Spleen (tissue), 11 donors: ENCODE results near the gene SECISBP2. TPM values are rescaled to one million over a fixed set of nuclear protein-coding genes. Genes with fewer than 3 reads are reported as not detected.

Experiments used
- DNase-seq: peaks from one replicate; pipeline ENCODE4 v3.0.0-alpha.2; 2020
- H3K27ac ChIP-seq, 8 donors: fragments of 200-600 bp; sonication (generic) in 7 of 8; 1 replicate in 4 of 8; 2 replicates in 4 of 8; pipeline versions ENCODE4 v1.5.0 to v1.8.0; 2016 to 2021; ENCODE audit warnings: inconsistent platforms in 4 of 8, mild to moderate bottlenecking in 4 of 8, moderate library complexity in 1 of 8
- H3K27me3 ChIP-seq, 7 donors: fragments of 200-600 bp; sonication (generic) in 6 of 7; replicated peaks in 1 of 7; 1 replicate in 4 of 7; 2 replicates in 3 of 7; pipeline versions ENCODE4 v1.5.0 to v1.8.0; 2016 to 2021; ENCODE audit warnings: inconsistent platforms in 3 of 7, mild to moderate bottlenecking in 1 of 7
- H3K36me3 ChIP-seq, 6 donors: fragments of 200-600 bp; sonication (generic) in 5 of 6; 1 replicate in 4 of 6; 2 replicates in 2 of 6; pipeline versions ENCODE4 v1.5.0 to v1.8.0; 2016 to 2021; ENCODE audit warnings: inconsistent platforms in 2 of 6
- H3K4me1 ChIP-seq, 6 donors: fragments of 200-600 bp; sonication (generic) in 5 of 6; 1 replicate in 3 of 6; 2 replicates in 3 of 6; pipeline versions ENCODE4 v1.5.0 to v1.8.0; 2016 to 2021; ENCODE audit warnings: inconsistent platforms in 3 of 6
- H3K4me3 ChIP-seq, 8 donors: fragments of 200-600 bp; sonication (generic) in 7 of 8; 1 replicate in 4 of 8; 2 replicates in 4 of 8; pipeline versions ENCODE4 v1.5.0 to v1.8.0; 2016 to 2021; ENCODE audit warnings: inconsistent platforms in 4 of 8, mild to moderate bottlenecking in 4 of 8, moderate library complexity in 2 of 8
- H3K9me3 ChIP-seq, 8 donors: fragments of 200-600 bp; sonication (generic) in 7 of 8; 1 replicate in 4 of 8; 2 replicates in 4 of 8; pipeline versions ENCODE4 v1.5.0 to v1.8.0; 2016 to 2021; ENCODE audit warnings: inconsistent platforms in 4 of 8
- CTCF ChIP-seq, 11 experiments: fragments of 200-600 bp in 7 of 11; fragments of 450-650 bp in 4 of 11; sonication (generic) in 4 of 11; IDR thresholded peaks in 8 of 11; conservative IDR thresholded peaks in 3 of 11; 1 replicate in 7 of 11; 2 replicates in 4 of 11; pipeline versions ENCODE4 v1.4.0 to v1.8.0; 2016 to 2021; ENCODE audit warnings: antibody characterized with exemption in 11 of 11, inconsistent platforms in 4 of 11, mild to moderate bottlenecking in 1 of 11
- POLR2A ChIP-seq, 3 donors: fragments of 450-650 bp; IDR thresholded peaks; one replicate each; pipeline ENCODE4 v1.5.1; 2017; ENCODE audit warnings: antibody characterized with exemption in 3 of 3, mild to moderate bottlenecking in 1 of 3
- POLR2AphosphoS5 ChIP-seq, 3 donors: sonication (generic); formaldehyde crosslinking; IDR thresholded peaks; one replicate each; pipeline ENCODE4 v1.5.1; 2017; ENCODE audit warnings: antibody characterized with exemption in 3 of 3
- WGBS, 5 donors: extraction: QIAGEN DNeasy Blood & Tissue Kit in 3 of 5; methylation state at CpG; one replicate each; pipeline versions ENCODE4 v1.1.5 to v1.1.7; 2013 to 2018; 5-methylcytosine and 5-hydroxymethylcytosine counted together
- intact Hi-C: fragments of 100-400 bp; cut with DNase I; formaldehyde crosslinking; loops from one replicate; pipeline ENCODE4 v1.15.0; 2023; ENCODE audit warnings: low total_unique reads
- polyA plus RNA-seq, 3 donors: library from polyadenylated mRNA; stranded (reverse); fragments of 200-250 nt; gene quantifications; one replicate each; pipeline ENCODE4 v1.2.1, GENCODE V29; 2013
- total RNA-seq, 7 donors: library from RNA; depleted of rRNA in 3 of 7; stranded (reverse); fragments of >200 nt in 3 of 7; fragmentation: NEBNext Ultra II Directional in 4 of 7; extraction: Animal tissue kit (Norgen Biotek cat#: 25700) in 4 of 7; gene quantifications; one replicate each; pipeline versions ENCODE4 v1.1.0 to v1.2.1, GENCODE V29; 2016 to 2021
- donor health status: healthy with polysubstance abuse.
- donor health status: DM: no; HTN: no; CAD: no; lungs with moderate emphysema.
- donor health status: DM: no; HTN: no; CAD: no.
- donor health status: Bipolar disorder and iron deficiency.
- donor health status: healthy.
- donor health status: DM: no; HTN: no; CAD: no.
- donor health status: DM: yes; HTN: yes; CAD: no.

The SECISBP2 gene
- total and polyA plus RNA-seq, 10 donors: 20.7 to 117 (median 82.3) TPM

GRCh38 chr9:89317282-89317681 is 1.0 kb upstream of the SECISBP2 start:
- 75 to 88% (median 81%) methylated on average over 4 of the region's 4 CpGs for WGBS, 5 donors
- no peak for TF ChIP-seq POLR2AphosphoS5 (IDR thresholded peaks at IDR 0.05)
- no peak for TF ChIP-seq POLR2A (IDR thresholded peaks at IDR 0.05)
- no peak for TF ChIP-seq CTCF (IDR thresholded peaks at IDR 0.05 in 8 of 11, conservative IDR thresholded peaks at IDR 0.05 in 3 of 11)
- intact Hi-C loops: no loop called here
- peak overlapping the region in 1 of 8 donors; percentile 79 for H3K4me3 ChIP-seq
- no peak for DNase-seq
- peaks cover 31 to 77% (median 65%) of the 10 kb centered on the region in 6 donors for H3K4me1 ChIP-seq
- H3K27me3 ChIP-seq: no peaks in the 10 kb centered on the region
- no peaks in the 10 kb centered on the region for H3K9me3 ChIP-seq
- H3K36me3 ChIP-seq: peaks cover 0 to 57% (median 11%) of the 10 kb centered on the region in 6 donors
- peak overlapping the region in 7 of 8 donors; percentile 96 to 100 (median 100) for H3K27ac ChIP-seq

GRCh38 chr9:89319015-89319905 is 960 bp downstream of the SECISBP2 start:
- peak overlapping the region; percentile 44 to 79 (median 61) for H3K4me3 ChIP-seq
- TF ChIP-seq POLR2AphosphoS5 (IDR thresholded peaks at IDR 0.05): no peak
- TF ChIP-seq CTCF (IDR thresholded peaks at IDR 0.05 in 8 of 11, conservative IDR thresholded peaks at IDR 0.05 in 3 of 11): no peak
- H3K27ac ChIP-seq: peak overlapping the region; percentile 96 to 100 (median 100)
- no peak for DNase-seq
- no peaks in the 10 kb centered on the region for H3K9me3 ChIP-seq
- intact Hi-C loops: no loop called here
- 3 to 8% (median 4%) methylated on average over 13 of the region's 13 CpGs for WGBS, 5 donors
- H3K36me3 ChIP-seq: peaks cover 0 to 68% (median 11%) of the 10 kb centered on the region in 6 donors
- H3K27me3 ChIP-seq: no peaks in the 10 kb centered on the region
- H3K4me1 ChIP-seq: peaks cover 32 to 77% (median 57%) of the 10 kb centered on the region in 6 donors

- 59 to 85% (median 76%) methylated on average over 4 of the region's 4 CpGs for WGBS, 5 donors
- no peaks in the 10 kb centered on the region for H3K9me3 ChIP-seq
- no peak for DNase-seq
- peaks cover 0 to 72% (median 30%) of the 10 kb centered on the region in 6 donors for H3K36me3 ChIP-seq
- no peaks in the 10 kb centered on the region for H3K27me3 ChIP-seq
- no peak overlapping the region for H3K27ac ChIP-seq
- H3K4me3 ChIP-seq: no peak overlapping the region
- peaks cover 35 to 69% (median 50%) of the 10 kb centered on the region in 6 donors for H3K4me1 ChIP-seq
- TF ChIP-seq POLR2A (IDR thresholded peaks at IDR 0.05) (no peak), POLR2AphosphoS5 (IDR thresholded peaks at IDR 0.05) (no peak)
- intact Hi-C loops: no loop called here
Measured at GRCh38 chr9:89323390-89323789, 5.1 kb downstream of the SECISBP2 start.

- no peak for DNase-seq
- H3K4me3 ChIP-seq: no peak overlapping the region
- intact Hi-C loops: no loop called here
- no peak for TF ChIP-seq POLR2A (IDR thresholded peaks at IDR 0.05)
- TF ChIP-seq POLR2AphosphoS5 (IDR thresholded peaks at IDR 0.05): no peak
- TF ChIP-seq CTCF (IDR thresholded peaks at IDR 0.05 in 8 of 11, conservative IDR thresholded peaks at IDR 0.05 in 3 of 11): no peak
- peaks cover 6 to 83% (median 53%) of the 10 kb centered on the region in 6 donors for H3K36me3 ChIP-seq
- H3K27ac ChIP-seq: no peak overlapping the region
- H3K27me3 ChIP-seq: no peaks in the 10 kb centered on the region
- H3K4me1 ChIP-seq: peaks cover 20 to 50% (median 33%) of the 10 kb centered on the region in 6 donors
- no peaks in the 10 kb centered on the region for H3K9me3 ChIP-seq
- WGBS, 5 donors: 88 to 95% (median 91%) methylated on average over 3 of the region's 3 CpGs
Measured at GRCh38 chr9:89325733-89326132, 7.4 kb downstream of the SECISBP2 start.
